Stimulated activated CD4-positive, alpha-beta T cell treated with anti-CD3 and anti-CD28 coated beads, Interleukin-12 subunit alpha, Interleukin-12 subunit beta, amount 100 ng/mL, for 4 hours (primary cell): ENCODE measurements around the gene CLSTN1.
"Not testable (repeated sequence)": the region's sequence is repeated elsewhere in the genome, so short reads cannot be mapped to it uniquely, and the experiment has no call there.

ENCODE experiments used
- DNase-seq: peaks from one replicate; pipeline ENCODE4 v3.0.0-alpha.2; 2020

The CLSTN1 gene

GRCh38 chr1:9728451-9729295, 95.1 kb downstream of the CLSTN1 start:
- peak; percentile 58 for DNase-seq

- DNase-seq: no peak
These were observed 96.7 kb downstream of the CLSTN1 start for GRCh38 chr1:9726905-9727595.

- DNase-seq: no peak
These were observed 97.4 kb downstream of the CLSTN1 start for GRCh38 chr1:9726406-9726805.

GRCh38 chr1:9724706-9725476, 98.9 kb downstream of the CLSTN1 start:
- peak; percentile 62 for DNase-seq

GRCh38 chr1:9723926-9724325, 99.8 kb downstream of the CLSTN1 start:
- DNase-seq: no peak

GRCh38 chr1:9723068-9723805, 100.5 kb downstream of the CLSTN1 start:
- DNase-seq: no peak

- no peak for DNase-seq
These were observed 101.4 kb downstream of the CLSTN1 start for GRCh38 chr1:9722378-9722749.

GRCh38 chr1:9721606-9722377, 102.0 kb downstream of the CLSTN1 start:
- DNase-seq: peak; percentile 78

- no peak for DNase-seq
These were observed 102.8 kb downstream of the CLSTN1 start for GRCh38 chr1:9720785-9721605.

- no peak for DNase-seq
These were observed 103.6 kb downstream of the CLSTN1 start for GRCh38 chr1:9719978-9720722.

GRCh38 chr1:9718006-9718680, 105.6 kb downstream of the CLSTN1 start:
- DNase-seq: no peak

GRCh38 chr1:9717193-9718005, 106.4 kb downstream of the CLSTN1 start:
- peak; percentile 65 for DNase-seq

- no peak for DNase-seq
These were observed 107.2 kb downstream of the CLSTN1 start for GRCh38 chr1:9716404-9717192.

GRCh38 chr1:9715536-9716226, 108.1 kb downstream of the CLSTN1 start:
- no peak for DNase-seq

- DNase-seq: no peak
These were observed 109.5 kb downstream of the CLSTN1 start for GRCh38 chr1:9714257-9714718.

- not testable (repeated sequence) for DNase-seq
These were observed 111.0 kb downstream of the CLSTN1 start for GRCh38 chr1:9712767-9713166.

- DNase-seq: no peak
These were observed 112.2 kb downstream of the CLSTN1 start for GRCh38 chr1:9711466-9712020.
